ENCODE measurements around the gene BIRC6. TPM values are rescaled to one million over a fixed set of nuclear protein-coding genes. Genes with fewer than 3 reads are reported as not detected.

Gene BIRC6
- total and polyA plus RNA-seq, 2 of the 4 experiments (the other 2 are of a cell fraction): 26.5 to 316 TPM

GRCh38 chr2:32402091-32402490 lies 45.3 kb downstream of the BIRC6 start:
- no peak for ATAC-seq (ENCODE audit: low read depth)
- ChIA-PET CTCF (no interaction called here), POLR2A (ENCODE audit: unreplicated experiment) (no interaction called here)

More at GRCh38 chr2:32402091-32402490, 45.3 kb downstream of the BIRC6 start:
- dilution Hi-C loops (cut with HindIII; ENCODE audit: low sequenced_read_pairs, unreplicated experiment) (no loop called here), in situ Hi-C loops (cut with MboI; ENCODE audit: low sequenced_read_pairs) (no loop called here), intact Hi-C loops (cut with micrococcal nuclease) (no loop called here)
- Histone ChIP-seq H3K4me3 (ENCODE audit: insufficient read depth, low read depth, low read length) (no peak overlapping the region), H3K27ac (ENCODE audit: insufficient read depth, low read length) (peak overlapping the region; percentile 21; the same call in 1 of the 2 replicates), H2BK15ac (ENCODE audit: low read depth, low read length) (no peak overlapping the region), H2AK5ac (ENCODE audit: low read depth, low read length) (no peak overlapping the region), H2AK9ac (replicated peaks; ENCODE audit: low read depth, low read length, poor library complexity) (no peak overlapping the region), H3K4me1 (ENCODE audit: control insufficient read depth, insufficient read depth, low read length) (no peaks in the 10 kb centered on the region; the same call in 1 of the 2 replicates), H2BK120ac (ENCODE audit: low read depth, low read length) (no peak overlapping the region), H3K36me3 (ENCODE audit: control insufficient read depth, insufficient read depth, low read length) (peaks cover 34% of the 10 kb centered on the region), H4K8ac (ENCODE audit: low read depth in 2 of 2, low read length in 2 of 2) (no peak overlapping the region), H4K5ac (ENCODE audit: low read depth, low read length) (peak overlapping the region; percentile 5; the same call in 1 of the 2 replicates), H2BK20ac (ENCODE audit: low read depth, low read length) (peak overlapping the region; percentile 46; the same call in 1 of the 2 replicates), H3K56ac (ENCODE audit: extremely low read depth, insufficient read depth, low read length) (no peak overlapping the region), H3K9me3 (ENCODE audit: control insufficient read depth, insufficient read depth, low read length) (no peaks in the 10 kb centered on the region), H3K4me2 (ENCODE audit: low read depth, low read length) (no peak overlapping the region), H2AFZ (replicated peaks; ENCODE audit: low read length, poor library complexity) (no peak overlapping the region), H3K9ac (ENCODE audit: low read depth, low read length) (no peak overlapping the region), H4K20me1 (ENCODE audit: insufficient read depth, low read length) (no peaks in the 10 kb centered on the region), H3K14ac (replicated peaks; ENCODE audit: low read depth, low read length) (0 out of 2 replicates have a peak overlapping the region, but pooled peaks have one; percentile 2), H3K4ac (ENCODE audit: low read depth, low read length) (no peak overlapping the region), H3K27me3 (ENCODE audit: control insufficient read depth, insufficient read depth, low read length) (no peaks in the 10 kb centered on the region), H3K79me1 (ENCODE audit: low read depth in 1 of 2, low read length in 2 of 2) (peaks cover 22 to 52% of the 10 kb centered on the region in 2 experiments), H4K91ac (ENCODE audit: insufficient read depth, low read depth, low read length) (no peak overlapping the region), H2BK5ac (ENCODE audit: low read depth, low read length, poor library complexity, severe bottlenecking) (peak overlapping the region; percentile 53), H3K18ac (ENCODE audit: low read depth, low read length) (no peak overlapping the region), H3K9me1 (ENCODE audit: insufficient read depth, low read length) (0 out of 2 replicates have a peak, but pooled peaks cover 2% of the 10 kb centered on the region), H3K23ac (ENCODE audit: low read depth, low read length) (no peak overlapping the region)
- TF ChIP-seq NFE2L2 (IDR thresholded peaks at IDR 0.05; ENCODE audit: low read depth, low read length): no peak
- TF ChIP-seq MAFK (IDR thresholded peaks at IDR 0.05; ENCODE audit: low read depth, low read length): no peak
- no peak for TF ChIP-seq CEBPB (IDR thresholded peaks at IDR 0.05; ENCODE audit: low read depth, low read length)
- no peak for TF ChIP-seq RAD21 (IDR thresholded peaks at IDR 0.05; ENCODE audit: low read length)
- no peak for TF ChIP-seq BHLHE40 (IDR thresholded peaks at IDR 0.05; ENCODE audit: low read depth, low read length)
- TF ChIP-seq RCOR1 (IDR thresholded peaks at IDR 0.05; ENCODE audit: insufficient replicate concordance, low read length): no peak
- no peak for TF ChIP-seq MXI1 (IDR thresholded peaks at IDR 0.05; ENCODE audit: borderline replicate concordance, low read depth, low read length)
- no peak for TF ChIP-seq USF2 (IDR thresholded peaks at IDR 0.05; ENCODE audit: low read depth, low read length)
- no peak for TF ChIP-seq POLR2A (IDR thresholded peaks at IDR 0.05; ENCODE audit: low read depth, low read length)
- TF ChIP-seq ELK1 (IDR thresholded peaks at IDR 0.05; ENCODE audit: borderline replicate concordance, low read depth, low read length): no peak
- no peak for TF ChIP-seq SMC3 (IDR thresholded peaks at IDR 0.05; ENCODE audit: low read depth, low read length)
- no peak for TF ChIP-seq RFX5 (IDR thresholded peaks at IDR 0.05; ENCODE audit: low read depth, low read length)
- TF ChIP-seq FOS (IDR thresholded peaks at IDR 0.05; ENCODE audit: low read depth, low read length): no peak
- TF ChIP-seq CTCF (conservative IDR thresholded peaks at IDR 0.05; ENCODE audit: low read depth, low read length): no peak
- TF ChIP-seq CHD1 (IDR thresholded peaks at IDR 0.05; ENCODE audit: low read depth, low read length): no peak
- no peak for TF ChIP-seq MAZ (IDR thresholded peaks at IDR 0.05; ENCODE audit: borderline replicate concordance, low read depth, low read length)
- no TSS peak for BruUV-seq (replicated peaks)
- no peak for DNase-seq
